NCI-H1105 treated with DMSO at 0.1 percent for 48 hours (cell line): Measurements from ENCODE around the gene SF3A1.

Experiments
- DNase-seq: peaks from one replicate; lab custom pipeline; 2025; lab: John Stamatoyannopoulos, UW

The SF3A1 gene

DNA sequence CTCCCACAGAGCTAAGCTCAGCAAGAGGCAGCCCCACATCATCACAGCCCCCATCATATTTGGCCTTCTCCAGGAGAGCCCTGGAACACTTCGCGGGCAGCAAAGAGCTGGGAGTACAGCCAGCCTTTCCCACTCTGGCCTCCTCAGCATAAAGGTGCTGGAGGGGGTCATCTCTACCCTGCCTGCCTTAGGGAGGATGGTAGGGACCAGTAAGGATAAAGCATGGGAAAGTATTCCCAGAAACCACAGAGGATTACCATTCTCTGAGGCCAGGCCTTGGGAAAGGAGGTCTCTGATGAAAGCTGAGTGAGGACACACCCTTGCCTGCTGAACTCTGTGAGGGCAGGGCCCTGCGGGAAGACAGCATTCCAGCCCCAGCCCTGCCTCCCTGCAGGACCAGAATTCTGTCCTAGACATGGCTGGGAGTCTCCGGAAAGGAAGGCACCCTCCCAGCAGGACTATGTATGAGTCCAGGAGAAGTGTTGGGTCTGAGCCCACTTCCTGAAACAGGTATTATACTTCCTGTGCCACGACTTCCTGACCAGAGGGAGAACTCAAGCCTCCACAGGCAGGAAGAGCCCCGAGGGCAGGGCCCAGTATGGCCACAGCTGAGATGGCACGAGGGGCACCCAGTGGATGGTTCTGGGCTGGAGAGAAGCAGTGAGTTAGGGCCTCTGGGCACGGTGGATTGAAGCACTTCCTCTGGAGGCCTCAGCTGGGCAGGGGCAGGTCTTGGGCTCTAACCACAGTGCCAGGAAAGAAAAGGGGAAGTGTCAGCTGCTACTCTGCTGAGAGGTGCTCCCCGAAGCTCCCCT is 54.5 kb downstream of the SF3A1 start:
- DNase-seq = no peak

DNA sequence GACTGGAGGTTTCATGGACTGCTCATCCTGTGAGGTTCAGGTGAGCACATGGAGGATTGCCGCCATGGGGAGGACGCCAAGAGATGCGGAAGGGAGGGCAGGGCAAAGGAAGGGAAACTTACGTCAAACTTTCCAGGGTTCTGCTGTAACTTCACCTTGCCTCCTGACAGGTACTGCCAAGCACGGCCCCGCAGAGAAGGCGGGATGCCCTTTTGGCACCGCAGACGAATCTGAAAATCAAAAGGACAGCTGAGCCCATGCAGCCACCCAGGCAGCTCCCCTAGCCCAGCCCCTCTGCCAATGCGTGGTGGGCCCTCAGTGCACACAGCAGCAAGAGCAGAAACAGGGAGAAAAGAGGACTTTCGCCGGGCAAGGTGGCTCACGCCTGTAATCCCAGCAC is 57.4 kb downstream of the SF3A1 start:
- no peak for DNase-seq

DNA sequence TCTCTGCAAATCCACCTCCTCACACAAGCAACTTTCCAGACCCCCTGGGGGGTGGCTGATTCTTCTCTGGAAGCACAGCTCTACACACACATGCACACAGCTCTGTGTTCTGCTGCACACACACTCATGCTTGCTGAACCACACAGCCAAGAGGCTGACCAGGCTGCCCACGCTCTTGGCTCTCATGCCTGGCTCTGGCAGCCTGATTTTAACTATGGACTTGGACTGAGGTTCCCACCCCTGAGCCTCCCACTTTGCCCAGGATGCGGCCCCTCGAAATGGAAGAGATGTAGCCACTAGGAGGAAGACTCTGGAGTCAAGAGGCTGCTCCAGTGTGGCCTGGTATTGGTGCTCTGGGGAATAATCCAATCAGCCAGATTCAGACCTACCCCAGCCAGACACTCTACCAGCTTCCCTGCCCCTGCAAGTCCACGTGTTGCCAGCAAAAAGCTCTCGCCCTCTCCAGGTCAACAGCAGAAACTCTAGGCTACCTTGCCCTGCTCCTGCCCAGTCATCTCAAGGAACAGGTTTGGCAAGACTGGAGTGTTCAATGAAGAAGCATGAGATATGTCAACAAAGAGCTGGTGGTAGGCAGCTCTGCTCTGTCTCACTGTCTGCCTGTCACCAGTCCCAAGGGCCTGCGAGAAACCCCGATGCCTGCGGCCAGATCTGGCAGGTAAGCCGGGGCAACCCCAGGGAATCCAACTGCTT is 58.5 kb downstream of the SF3A1 start:
- no peak for DNase-seq

DNA sequence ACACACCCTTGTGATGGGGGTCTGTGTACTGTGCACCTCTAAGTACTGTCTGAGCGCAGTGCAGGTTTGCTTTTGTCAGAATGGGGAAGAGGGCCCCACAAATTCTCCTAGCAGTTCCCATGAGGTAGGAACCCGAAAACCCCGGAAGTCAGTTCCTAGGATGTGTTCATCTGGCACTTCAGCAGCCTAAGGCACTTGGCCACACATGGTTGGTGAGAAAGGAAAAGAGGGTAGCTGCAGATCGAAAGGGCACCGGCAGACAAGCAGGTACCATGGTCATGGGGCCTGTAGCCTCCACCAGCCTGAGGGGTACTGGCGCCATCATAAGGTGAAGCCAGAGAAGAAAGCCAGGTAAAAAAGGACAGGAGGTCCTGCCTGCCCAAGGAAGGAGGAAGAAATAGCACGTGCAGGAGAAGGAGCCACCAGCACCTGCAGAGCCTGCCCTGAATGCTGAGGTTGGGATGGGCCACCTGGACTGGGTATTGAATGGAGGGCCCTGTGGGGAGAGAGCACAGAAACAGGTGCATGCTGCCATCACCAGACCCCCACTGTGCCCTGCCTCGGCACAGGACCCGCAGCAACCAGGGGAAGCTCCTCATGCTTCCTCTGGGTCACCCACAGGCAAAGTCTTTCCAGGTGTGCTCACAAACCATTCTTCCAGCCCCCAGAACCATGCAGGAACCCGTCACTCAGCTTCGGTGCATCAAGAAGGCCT is 59.3 kb downstream of the SF3A1 start:
- DNase-seq = no peak

DNA sequence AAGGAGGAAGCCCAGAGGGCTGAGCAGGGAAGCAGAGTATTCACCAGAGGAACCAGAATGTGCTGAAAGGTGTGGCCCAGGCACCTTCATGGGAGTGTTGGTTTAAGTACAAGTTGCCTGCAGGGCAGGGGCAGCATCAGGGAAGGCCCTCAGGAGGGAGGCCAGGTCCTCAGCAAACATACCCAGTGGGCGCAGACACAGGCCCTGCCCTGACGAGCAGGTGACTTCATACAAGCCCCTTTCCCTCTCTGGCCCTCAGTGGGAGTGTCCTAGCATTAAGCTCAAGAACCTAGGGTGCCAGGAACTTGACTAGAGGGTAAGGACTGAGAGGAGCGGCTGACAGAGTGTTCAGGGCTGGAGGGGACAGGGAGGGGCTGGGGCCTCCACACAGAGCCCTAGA is 59.9 kb downstream of the SF3A1 start:
- no peak for DNase-seq

DNA sequence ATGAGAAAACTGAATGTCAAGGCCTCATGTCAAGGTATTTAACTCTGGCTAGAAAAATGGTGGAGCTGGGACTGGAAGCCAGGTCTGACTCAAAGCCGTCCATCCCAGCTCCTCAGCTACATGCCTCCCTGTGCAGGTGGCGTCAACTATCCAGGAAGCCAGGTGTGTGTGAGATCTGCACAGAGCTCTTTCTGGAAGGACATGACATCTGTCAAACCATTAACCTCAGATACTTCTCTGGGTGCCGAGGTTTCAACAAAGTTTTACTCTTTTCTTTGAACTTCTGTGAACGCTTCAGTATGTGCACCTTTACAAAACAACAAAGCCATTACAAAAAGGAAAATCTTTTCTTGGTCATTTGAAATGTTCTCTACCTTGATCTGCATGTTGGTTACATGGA is 60.4 kb downstream of the SF3A1 start:
- no peak for DNase-seq

DNA sequence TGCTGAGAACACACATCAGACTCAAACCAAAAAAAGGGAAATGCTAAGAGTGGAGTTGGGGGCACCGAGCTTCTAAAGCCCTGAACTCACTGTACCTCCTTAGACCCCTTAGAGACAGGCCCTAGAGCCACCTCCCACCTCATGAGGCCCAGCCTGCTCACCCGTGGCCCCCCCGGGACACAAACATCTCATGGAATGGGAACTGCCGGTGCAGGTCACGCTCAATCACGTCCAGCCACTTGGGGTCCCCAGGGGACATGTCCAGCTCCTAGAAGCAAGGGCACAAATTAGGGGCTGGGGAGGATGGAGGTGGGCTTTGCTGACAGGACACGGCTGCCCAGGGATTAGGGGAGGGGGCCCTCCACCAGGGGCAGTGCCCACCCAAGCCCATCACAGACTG is 61.1 kb downstream of the SF3A1 start:
- DNase-seq = no peak

DNA sequence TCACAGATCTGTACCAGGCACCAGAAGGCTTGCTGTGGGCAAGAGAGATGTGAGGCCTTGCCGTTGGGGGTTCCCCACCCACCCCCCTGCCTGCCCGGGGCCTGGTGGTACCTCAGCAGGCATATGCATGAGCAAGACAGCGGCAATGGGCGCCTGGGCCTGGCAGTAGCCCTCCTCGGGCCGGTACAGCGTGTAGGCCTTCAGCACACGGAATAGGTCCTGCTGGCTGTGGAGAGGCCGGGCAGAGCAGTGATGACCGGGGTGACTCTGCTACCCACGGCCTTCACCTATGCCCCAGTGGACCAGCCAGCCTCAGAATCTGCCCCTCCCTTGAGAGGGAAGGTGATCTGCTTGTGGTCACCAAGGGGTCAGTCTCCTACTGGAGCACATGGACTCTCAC is 61.9 kb downstream of the SF3A1 start:
- no peak for DNase-seq

DNA sequence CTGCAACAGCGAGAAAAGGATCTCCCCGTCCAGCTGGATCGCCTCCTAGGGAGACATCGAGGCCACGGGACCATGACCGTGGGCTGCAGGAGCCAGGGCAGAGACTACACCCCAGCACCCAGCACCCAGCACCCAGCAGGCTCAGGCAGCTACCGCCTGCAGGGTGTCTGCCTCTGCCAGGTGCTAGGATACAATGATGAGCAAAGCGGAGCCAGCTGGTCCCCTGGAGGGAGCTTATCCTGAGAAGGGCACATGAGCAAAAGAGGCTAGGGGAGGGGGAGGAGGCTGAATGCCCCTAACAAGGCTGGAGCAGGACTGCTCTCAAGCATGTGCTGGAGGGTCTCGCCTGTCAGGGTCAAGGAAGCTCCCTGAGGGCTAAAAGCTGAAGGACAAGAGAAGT is 62.6 kb downstream of the SF3A1 start:
- no peak for DNase-seq

DNA sequence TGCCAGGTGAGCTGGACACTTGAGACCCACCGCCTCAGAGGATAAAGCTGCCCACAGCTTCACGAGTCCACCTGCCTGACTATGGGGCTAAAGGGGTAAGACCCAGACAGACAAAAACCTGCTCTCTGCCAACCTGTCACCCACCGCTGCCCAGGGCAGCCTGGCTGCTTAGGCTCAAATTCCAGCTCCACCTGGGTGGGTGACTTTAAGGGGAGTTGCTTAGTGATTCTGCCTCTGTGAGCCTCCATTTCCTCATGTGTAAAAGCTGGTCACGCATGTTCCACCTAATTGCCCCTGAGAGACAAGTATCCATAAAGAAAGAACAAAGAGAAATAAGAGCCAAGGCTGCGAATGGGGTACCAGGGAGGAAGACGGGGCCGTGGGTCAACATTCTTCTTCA is 63.7 kb downstream of the SF3A1 start:
- DNase-seq = no peak

DNA sequence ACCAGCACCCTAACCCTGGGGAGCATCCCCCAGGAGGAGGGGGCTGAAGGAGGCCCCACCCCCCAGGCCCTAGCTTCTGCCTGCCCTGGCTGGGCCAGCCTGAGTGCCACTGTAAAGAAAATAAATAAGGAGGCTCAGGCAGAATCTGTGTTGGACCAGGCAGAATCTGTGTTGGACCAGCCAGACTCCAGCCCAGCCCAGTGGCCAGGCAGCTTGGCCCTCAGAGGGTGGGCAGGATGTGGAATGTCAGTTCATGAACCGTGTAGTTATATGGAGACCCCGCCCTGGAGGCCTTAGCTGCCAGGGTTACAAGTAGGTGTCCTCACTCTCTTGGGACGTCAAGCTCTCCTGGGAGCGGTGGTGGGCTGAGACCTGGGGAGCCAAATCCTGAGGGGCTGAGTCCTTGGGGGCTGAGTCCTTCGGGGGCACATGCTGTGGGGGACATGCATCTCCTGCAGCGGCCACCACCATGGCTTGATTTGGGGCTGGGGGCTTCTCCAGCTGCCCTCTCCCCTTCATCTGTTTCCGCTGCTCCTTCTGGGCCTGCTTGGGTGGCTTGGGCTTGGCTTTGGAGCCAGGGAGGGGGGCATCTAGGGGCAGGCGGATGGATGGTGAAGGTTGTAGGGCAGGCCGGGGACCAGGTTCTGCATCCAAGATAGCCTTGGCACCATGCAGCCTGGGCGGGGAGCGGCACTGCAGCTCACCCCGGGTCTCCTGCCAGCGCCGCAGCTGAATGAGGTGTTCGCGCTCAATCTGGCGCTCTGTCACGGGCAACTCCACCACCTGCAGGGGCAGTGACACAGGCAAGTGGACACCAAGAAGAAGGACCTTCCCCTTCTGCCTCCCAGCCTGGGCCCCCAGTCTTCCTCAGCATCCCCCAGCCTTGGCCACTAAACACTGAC is 64.4 kb downstream of the SF3A1 start:
- DNase-seq = no peak

DNA sequence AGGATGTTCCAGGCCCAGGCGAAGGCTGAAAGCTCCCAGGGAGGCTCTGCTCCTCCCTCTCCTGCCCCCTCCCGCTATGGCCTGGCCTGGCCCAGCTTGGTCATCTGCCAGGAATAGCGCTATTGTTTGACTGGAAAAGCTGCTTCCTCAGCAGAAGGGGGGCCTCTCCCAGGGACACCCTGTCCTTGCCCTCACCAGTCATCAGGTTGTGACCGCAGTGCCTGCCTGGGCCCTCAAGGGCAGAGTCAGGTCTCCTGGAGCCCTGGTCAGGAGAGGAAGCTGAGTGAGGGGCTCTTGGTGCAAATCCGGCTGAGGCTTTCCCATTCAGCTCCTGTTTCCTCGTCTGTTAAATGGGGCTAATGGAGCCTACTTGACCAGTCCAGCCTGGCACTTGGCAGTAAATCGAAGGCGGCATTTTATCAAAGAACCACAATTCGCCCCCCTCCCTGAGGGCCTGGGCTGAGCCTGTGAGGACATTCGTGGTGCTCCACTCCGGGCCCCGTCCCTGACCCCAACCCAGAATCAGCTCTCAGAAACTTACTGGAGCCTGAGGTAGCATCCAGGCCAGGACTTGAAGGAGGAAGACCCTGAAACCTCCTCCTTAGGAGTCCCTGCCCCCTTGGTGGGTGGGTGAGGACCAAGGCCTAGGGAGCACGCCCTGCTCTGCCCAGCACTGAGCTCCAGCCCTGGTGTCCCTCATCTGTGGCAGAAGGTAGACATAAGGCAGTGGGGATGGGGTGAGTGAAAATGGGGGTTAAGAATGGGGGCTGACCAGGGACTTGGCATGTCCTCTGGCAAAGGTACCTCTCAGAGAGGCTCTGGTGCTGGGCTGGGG is 65.4 kb downstream of the SF3A1 start:
- peak; percentile 20 for DNase-seq

DNA sequence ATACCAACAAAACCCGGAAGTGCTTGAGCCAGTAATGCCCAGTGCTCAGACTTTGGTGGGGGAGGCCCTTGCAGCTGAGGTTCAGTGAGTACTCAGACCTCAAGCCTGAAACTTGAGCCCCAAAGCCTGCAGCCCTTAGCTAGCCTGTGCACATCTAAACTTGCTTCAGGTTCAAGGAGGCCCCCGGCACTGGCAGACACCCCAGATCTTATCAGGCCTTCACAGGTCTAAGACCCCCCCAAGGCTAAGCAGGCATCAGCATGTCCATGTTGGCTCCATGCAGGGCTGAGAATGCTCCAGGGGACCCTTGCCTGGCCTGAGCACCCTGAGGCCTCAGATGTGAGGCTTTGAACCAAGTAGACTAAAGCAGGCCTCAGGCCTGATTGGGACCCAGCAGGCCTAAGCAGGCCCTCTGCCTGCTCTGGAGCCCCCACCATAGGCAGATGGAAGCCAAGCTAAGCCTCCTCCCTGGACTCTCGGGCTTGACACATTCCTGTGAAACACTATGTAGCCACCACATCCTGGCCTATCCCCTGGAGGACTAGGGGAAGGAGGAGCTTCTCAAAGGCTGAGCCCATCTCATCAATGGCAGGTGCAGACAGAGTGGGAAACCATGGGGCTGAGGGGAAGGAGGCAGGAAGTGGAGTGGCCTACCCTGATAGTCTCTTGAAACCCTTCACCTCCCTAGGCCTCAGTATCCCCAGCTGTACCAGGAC is 66.2 kb downstream of the SF3A1 start:
- DNase-seq = no peak

DNA sequence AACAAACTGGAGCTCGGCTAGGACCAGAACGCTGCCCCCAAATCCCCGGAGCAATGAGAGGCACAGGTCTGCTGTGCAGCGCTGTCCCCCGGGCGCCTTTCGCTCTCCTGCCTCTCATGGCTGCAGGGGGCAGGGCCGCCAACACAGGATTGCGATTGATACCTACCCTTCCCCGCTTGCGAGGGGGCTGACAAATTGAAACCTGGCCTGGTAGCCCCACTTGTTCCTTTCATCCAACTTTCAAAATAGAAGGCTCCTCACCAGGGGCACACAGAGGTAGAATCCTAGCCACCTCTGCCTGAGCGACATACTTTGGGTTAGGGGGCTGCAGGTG is 66.7 kb downstream of the SF3A1 start:
- no peak for DNase-seq

DNA sequence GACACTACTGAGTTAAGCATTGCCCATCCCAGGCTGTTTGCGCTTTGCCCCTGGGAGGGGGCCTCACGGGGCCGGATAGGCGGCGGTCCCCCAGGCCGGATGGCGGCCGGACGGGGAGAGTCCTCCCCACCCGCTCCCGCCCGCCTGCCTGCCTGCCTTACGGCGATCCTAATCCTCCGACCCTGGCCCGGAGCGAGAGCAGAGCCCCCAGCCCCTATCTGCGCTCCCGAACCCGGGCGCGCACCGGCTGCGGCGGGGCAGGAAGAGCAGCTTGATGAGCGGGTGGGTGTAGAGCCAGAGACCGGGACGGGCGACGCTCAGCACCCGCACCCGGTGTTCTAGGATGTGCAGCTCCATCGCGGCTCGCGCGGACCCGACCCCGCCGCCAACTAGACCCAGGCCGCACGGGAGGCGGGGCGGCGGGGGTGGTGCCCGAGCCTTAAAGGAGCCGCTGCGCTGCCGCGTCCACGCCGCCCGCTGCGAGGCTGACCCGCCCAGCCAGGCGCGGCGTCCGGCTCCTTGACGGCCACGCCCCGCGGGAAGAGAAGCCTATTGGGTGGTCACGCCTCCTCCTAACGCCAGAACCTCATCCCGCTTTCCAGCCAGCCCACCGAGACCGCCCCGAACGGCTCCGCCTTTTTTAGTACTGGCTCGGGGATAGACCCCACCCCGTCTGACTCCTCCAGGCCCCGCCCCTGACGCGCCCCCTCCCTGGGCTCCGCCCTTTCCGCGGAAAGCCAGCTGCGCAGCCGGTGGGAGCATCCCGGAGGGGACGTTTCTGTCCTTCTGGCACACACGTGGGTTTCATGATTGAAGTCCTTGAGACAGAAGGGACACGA is 67.3 kb downstream of the SF3A1 start, which contains the start of gene CASTOR1:
Gene CASTOR1, minus strand, starts transcription at position 365 of the 839 bp plus-strand sequence. Its CDS starts 8 bp downstream, at position 357.
- DNase-seq = peak; percentile 95

DNA sequence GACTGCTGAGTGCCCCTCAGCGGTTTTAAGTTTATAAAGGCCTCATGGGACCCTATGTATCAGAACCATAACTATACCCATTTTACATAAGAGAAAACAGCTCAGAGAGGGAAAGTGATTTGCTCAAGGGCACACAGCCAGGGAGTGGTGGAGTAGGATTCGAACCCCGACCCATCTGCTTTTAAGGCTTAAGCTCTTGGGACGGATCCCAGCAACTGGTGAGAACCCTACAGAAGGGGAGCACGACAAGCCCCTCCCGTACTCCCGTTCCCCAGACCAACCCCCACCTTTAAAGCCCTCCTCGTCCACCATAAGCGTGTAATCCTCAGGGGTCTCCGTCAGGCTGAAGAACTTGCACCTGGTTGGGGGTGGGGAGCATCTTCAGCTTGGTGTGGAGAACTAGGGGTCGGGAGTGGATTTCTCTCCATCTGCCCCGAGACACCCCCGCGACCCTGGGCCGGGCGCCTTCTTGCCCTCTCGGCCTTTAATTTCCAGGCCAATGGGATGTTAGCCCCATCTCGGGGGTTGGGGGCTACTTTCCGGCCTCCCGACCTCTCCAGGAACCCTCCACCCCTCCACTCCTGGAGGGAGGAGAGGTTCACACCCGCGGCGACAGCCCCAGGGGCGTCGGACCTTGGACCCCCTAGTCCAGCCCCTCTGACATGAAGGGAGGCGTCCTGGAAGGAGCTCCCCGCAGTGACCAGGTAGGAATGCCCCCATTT is 68.1 kb downstream of the SF3A1 start:
- DNase-seq = no peak

DNA sequence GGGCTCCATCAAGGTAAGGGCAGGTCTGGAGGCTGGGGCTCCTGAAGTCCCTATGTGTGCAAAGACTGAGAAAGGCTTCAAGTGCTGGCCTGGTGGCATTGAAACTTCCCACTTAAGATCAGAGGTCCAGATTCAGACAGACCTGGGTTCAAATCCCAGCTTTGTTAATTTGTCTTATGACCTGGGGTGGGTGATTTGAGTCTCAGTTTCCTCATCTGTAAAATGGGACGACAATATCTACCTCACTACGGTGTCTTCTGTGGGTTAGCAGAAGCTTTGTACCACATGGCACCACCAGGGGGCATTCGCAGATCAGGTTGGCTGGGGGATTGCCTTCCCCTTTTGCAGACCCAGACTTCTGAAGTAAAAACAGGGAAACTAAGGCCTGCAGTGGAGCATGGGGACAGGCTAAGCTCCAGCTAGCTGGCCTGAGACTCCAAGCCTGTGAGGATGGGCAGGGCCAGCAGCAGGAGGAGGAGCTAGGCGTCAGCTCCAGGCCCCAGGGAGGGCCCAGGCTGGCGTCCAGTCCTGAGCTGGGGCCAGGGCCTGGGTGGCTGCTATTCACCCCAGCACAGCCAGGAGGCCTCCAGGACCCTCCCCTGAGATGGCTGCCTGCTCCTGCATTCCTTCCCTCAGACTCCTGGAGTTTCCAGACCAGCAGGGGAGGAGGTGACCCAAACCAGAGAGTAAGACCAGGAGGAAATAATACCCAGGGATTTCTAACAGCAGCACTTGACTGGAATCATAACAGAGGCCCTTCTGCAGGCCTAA is 68.9 kb downstream of the SF3A1 start:
- no peak for DNase-seq
